Natural killer cell treated with Interleukin-12 subunit alpha and Interleukin-12 subunit beta and Interleukin-15 and Interleukin-18, amount 100 ng/mL, for 72 hours (primary cell): ENCODE data around the gene FOLR3. TPM values are rescaled to one million over a fixed set of nuclear protein-coding genes. Genes with fewer than 3 reads are reported as not detected.
"Not testable (repeated sequence)": the region's sequence is repeated elsewhere in the genome, so short reads cannot be mapped to it uniquely, and the experiment has no call there.

ENCODE experiments used
- ATAC-seq, 2 donors: fragments of 150-1000 bp; cut with Tn5 transposase in 1 of 2; sonication (Bioruptor Pico), chemical (Tn5 transposase) in 1 of 2; 2 replicates each; pipeline ENCODE4 v1.10.0; 2021
- DNase-seq: peaks from one replicate; pipeline ENCODE4 v3.0.0; 2022; ENCODE audit warnings: low spot score
- H3K27ac Mint-ChIP-seq, 2 donors: 1 replicate in 1 of 2; 2 replicates in 1 of 2; pipeline ENCODE4 v1.8.0; 2022; ENCODE audit warnings: mixed read lengths in 2 of 2, mild to moderate bottlenecking in 1 of 2, moderate library complexity in 1 of 2
- H3K27me3 Mint-ChIP-seq, 2 donors: 1 replicate in 1 of 2; 2 replicates in 1 of 2; pipeline ENCODE4 v1.8.0; 2022; ENCODE audit warnings: mixed read lengths in 2 of 2
- H3K36me3 Mint-ChIP-seq: one replicate; pipeline ENCODE4 v1.8.0; 2022; ENCODE audit warnings: mixed read lengths
- H3K4me1 Mint-ChIP-seq, 2 donors: 1 replicate in 1 of 2; 2 replicates in 1 of 2; pipeline ENCODE4 v1.8.0; 2022; ENCODE audit warnings: low read depth in 2 of 2, mixed read lengths in 2 of 2, mild to moderate bottlenecking in 1 of 2
- H3K4me3 Mint-ChIP-seq: one replicate; pipeline ENCODE4 v1.8.0; 2022; ENCODE audit warnings: mixed read lengths
- H3K9me3 Mint-ChIP-seq: 2 replicates; pipeline ENCODE4 v1.8.0; 2022; ENCODE audit warnings: mixed read lengths
- total RNA-seq, 2 donors: library from RNA; stranded (reverse); gene quantifications; one replicate each; pipeline ENCODE4 v1.2.3, GENCODE V29; 2022

Gene FOLR3
- total RNA-seq, 2 donors from 2014 or later, result not detected

- DNase-seq, result no peak
- Mint-ChIP-seq H3K36me3 (no peaks in the 10 kb centered on the region), H3K27ac (no peak overlapping the region), H3K4me1 (peaks cover 0 to 9% of the 10 kb centered on the region in 2 donors), H3K4me3 (no peak overlapping the region), H3K27me3 (peaks cover 11 to 17% of the 10 kb centered on the region in 2 donors), H3K9me3 (no peaks in the 10 kb centered on the region)
- peak in 1 of 2 donors; percentile 22 for ATAC-seq
Observed at GRCh38 chr11:72135891-72136683, 562 bp downstream of the FOLR3 start.

- H3K4me3 Mint-ChIP-seq, result no peak overlapping the region
Observed at GRCh38 chr11:72136684-72137262, 1.2 kb downstream of the FOLR3 start.

GRCh38 chr11:72138821-72139390, 3.4 kb downstream of the FOLR3 start:
- no peak for ATAC-seq
- no peaks in the 10 kb centered on the region for H3K36me3 Mint-ChIP-seq
- H3K4me3 Mint-ChIP-seq, result no peak overlapping the region
- H3K9me3 Mint-ChIP-seq, result no peaks in the 10 kb centered on the region
- H3K27ac Mint-ChIP-seq, result no peak overlapping the region
- no peak for DNase-seq
- H3K27me3 Mint-ChIP-seq, result peaks cover 14 to 18% of the 10 kb centered on the region in 2 donors
- H3K4me1 Mint-ChIP-seq, result peaks cover 3 to 20% of the 10 kb centered on the region in 2 donors

More at GRCh38 chr11:72136684-72137262, 1.2 kb downstream of the FOLR3 start:
- ATAC-seq (no peak), DNase-seq (no peak)
- Mint-ChIP-seq H3K27me3 (peaks cover 18 to 24% of the 10 kb centered on the region in 2 donors), H3K36me3 (no peaks in the 10 kb centered on the region), H3K4me1 (peaks cover 0 to 16% of the 10 kb centered on the region in 2 donors), H3K27ac (no peak overlapping the region), H3K9me3 (no peaks in the 10 kb centered on the region)

GRCh38 chr11:72139500-72139899, 4.0 kb downstream of the FOLR3 start:
- no peak for ATAC-seq
- H3K36me3 Mint-ChIP-seq, result no peaks in the 10 kb centered on the region

GRCh38 chr11:72140661-72141060, 5.1 kb downstream of the FOLR3 start:
- Mint-ChIP-seq H3K9me3 (no peaks in the 10 kb centered on the region), H3K27me3 (peaks cover 15 to 18% of the 10 kb centered on the region in 2 donors), H3K4me1 (peaks cover 4 to 22% of the 10 kb centered on the region in 2 donors)

More at GRCh38 chr11:72139500-72139899, 4.0 kb downstream of the FOLR3 start:
- no peak for DNase-seq
- peaks cover 15 to 18% of the 10 kb centered on the region in 2 donors for H3K27me3 Mint-ChIP-seq
- peaks cover 4 to 22% of the 10 kb centered on the region in 2 donors for H3K4me1 Mint-ChIP-seq
- no peak overlapping the region for H3K27ac Mint-ChIP-seq
- H3K4me3 Mint-ChIP-seq, result no peak overlapping the region
- H3K9me3 Mint-ChIP-seq, result no peaks in the 10 kb centered on the region

GRCh38 chr11:72141066-72141465, 5.5 kb downstream of the FOLR3 start:
- Mint-ChIP-seq H3K9me3 (no peaks in the 10 kb centered on the region), H3K27ac (peak overlapping the region in 1 of 2 donors; percentile 26), H3K27me3 (peaks cover 15 to 18% of the 10 kb centered on the region in 2 donors), H3K36me3 (no peaks in the 10 kb centered on the region), H3K4me3 (peak overlapping the region; percentile 48), H3K4me1 (peaks cover 4 to 22% of the 10 kb centered on the region in 2 donors)
- ATAC-seq (peak in 1 of 2 donors; percentile 73), DNase-seq (no peak)

More at GRCh38 chr11:72140661-72141060, 5.1 kb downstream of the FOLR3 start:
- ATAC-seq, result peak in 1 of 2 donors; percentile 3
- peak overlapping the region; percentile 48 for H3K4me3 Mint-ChIP-seq
- peak overlapping the region in 1 of 2 donors; percentile 26 for H3K27ac Mint-ChIP-seq
- no peaks in the 10 kb centered on the region for H3K36me3 Mint-ChIP-seq
- DNase-seq, result no peak

GRCh38 chr11:72142086-72142485, 6.6 kb downstream of the FOLR3 start:
- ATAC-seq, H3K9me3 Mint-ChIP-seq, H3K36me3 Mint-ChIP-seq, H3K27ac Mint-ChIP-seq, DNase-seq, H3K4me3 Mint-ChIP-seq: not testable (repeated sequence)
- Mint-ChIP-seq H3K4me1 (peaks cover 4 to 22% of the 10 kb centered on the region in 2 donors), H3K27me3 (peaks cover 15 to 18% of the 10 kb centered on the region in 2 donors)

- not testable (repeated sequence) for H3K9me3 Mint-ChIP-seq, H3K36me3 Mint-ChIP-seq, H3K4me3 Mint-ChIP-seq, DNase-seq, ATAC-seq, H3K27ac Mint-ChIP-seq
- Mint-ChIP-seq H3K4me1 (peaks cover 4 to 22% of the 10 kb centered on the region in 2 donors), H3K27me3 (peaks cover 15 to 18% of the 10 kb centered on the region in 2 donors)
Observed at GRCh38 chr11:72142543-72142942, 7.0 kb downstream of the FOLR3 start.

- Mint-ChIP-seq H3K9me3 (no peaks in the 10 kb centered on the region), H3K36me3 (no peaks in the 10 kb centered on the region), H3K27me3 (peaks cover 11 to 14% of the 10 kb centered on the region in 2 donors), H3K27ac (no peak overlapping the region), H3K4me1 (peaks cover 4 to 18% of the 10 kb centered on the region in 2 donors), H3K4me3 (no peak overlapping the region)
- ATAC-seq, result no peak
- DNase-seq, result no peak
Observed at GRCh38 chr11:72144807-72145565, 9.5 kb downstream of the FOLR3 start.

- DNase-seq (no peak), ATAC-seq (no peak)
- H3K27ac Mint-ChIP-seq, result no peak overlapping the region
- H3K4me1 Mint-ChIP-seq, result peaks cover 4 to 8% of the 10 kb centered on the region in 2 donors
- H3K4me3 Mint-ChIP-seq, result no peak overlapping the region
- peaks cover 4 to 6% of the 10 kb centered on the region in 2 donors for H3K27me3 Mint-ChIP-seq
- no peaks in the 10 kb centered on the region for H3K9me3 Mint-ChIP-seq
- no peaks in the 10 kb centered on the region for H3K36me3 Mint-ChIP-seq
Observed at GRCh38 chr11:72146625-72147024, 11.1 kb downstream of the FOLR3 start.

GRCh38 chr11:72150882-72151281, 15.4 kb downstream of the FOLR3 start:
- DNase-seq, result no peak
- H3K27me3 Mint-ChIP-seq, result peaks cover 0 to 4% of the 10 kb centered on the region in 2 donors
- no peaks in the 10 kb centered on the region for H3K9me3 Mint-ChIP-seq
- H3K36me3 Mint-ChIP-seq, result no peaks in the 10 kb centered on the region
- no peak for ATAC-seq
- no peaks in the 10 kb centered on the region for H3K4me1 Mint-ChIP-seq
- no peak overlapping the region for H3K4me3 Mint-ChIP-seq
- no peak overlapping the region for H3K27ac Mint-ChIP-seq

GRCh38 chr11:72153874-72154273, 18.3 kb downstream of the FOLR3 start:
- H3K9me3 Mint-ChIP-seq, result not testable (repeated sequence)

GRCh38 chr11:72154816-72155215, 19.3 kb downstream of the FOLR3 start:
- H3K4me3 Mint-ChIP-seq, result no peak overlapping the region
- H3K9me3 Mint-ChIP-seq, result no peaks in the 10 kb centered on the region
- no peaks in the 10 kb centered on the region for H3K4me1 Mint-ChIP-seq
- H3K27me3 Mint-ChIP-seq, result peaks cover 12 to 15% of the 10 kb centered on the region in 2 donors
- ATAC-seq (no peak), DNase-seq (no peak)
- H3K36me3 Mint-ChIP-seq, result no peaks in the 10 kb centered on the region
- no peak overlapping the region for H3K27ac Mint-ChIP-seq

More at GRCh38 chr11:72153874-72154273, 18.3 kb downstream of the FOLR3 start:
- H3K4me3 Mint-ChIP-seq, H3K27me3 Mint-ChIP-seq, DNase-seq, H3K36me3 Mint-ChIP-seq, H3K4me1 Mint-ChIP-seq, ATAC-seq, H3K27ac Mint-ChIP-seq: not testable (repeated sequence)
